ENCODE measurements around the gene ERMARD. TPM values are rescaled to one million over a fixed set of nuclear protein-coding genes. Genes with fewer than 3 reads are reported as not detected.

Gene ERMARD
- total RNA-seq, 4 donors from 2014 or later: 11.9 to 30.3 (median 20.2) TPM

GRCh38 chr6:169723991-169724493 lies 27.4 kb upstream of the ERMARD start:
- TF ChIP-seq, protein P1, sequence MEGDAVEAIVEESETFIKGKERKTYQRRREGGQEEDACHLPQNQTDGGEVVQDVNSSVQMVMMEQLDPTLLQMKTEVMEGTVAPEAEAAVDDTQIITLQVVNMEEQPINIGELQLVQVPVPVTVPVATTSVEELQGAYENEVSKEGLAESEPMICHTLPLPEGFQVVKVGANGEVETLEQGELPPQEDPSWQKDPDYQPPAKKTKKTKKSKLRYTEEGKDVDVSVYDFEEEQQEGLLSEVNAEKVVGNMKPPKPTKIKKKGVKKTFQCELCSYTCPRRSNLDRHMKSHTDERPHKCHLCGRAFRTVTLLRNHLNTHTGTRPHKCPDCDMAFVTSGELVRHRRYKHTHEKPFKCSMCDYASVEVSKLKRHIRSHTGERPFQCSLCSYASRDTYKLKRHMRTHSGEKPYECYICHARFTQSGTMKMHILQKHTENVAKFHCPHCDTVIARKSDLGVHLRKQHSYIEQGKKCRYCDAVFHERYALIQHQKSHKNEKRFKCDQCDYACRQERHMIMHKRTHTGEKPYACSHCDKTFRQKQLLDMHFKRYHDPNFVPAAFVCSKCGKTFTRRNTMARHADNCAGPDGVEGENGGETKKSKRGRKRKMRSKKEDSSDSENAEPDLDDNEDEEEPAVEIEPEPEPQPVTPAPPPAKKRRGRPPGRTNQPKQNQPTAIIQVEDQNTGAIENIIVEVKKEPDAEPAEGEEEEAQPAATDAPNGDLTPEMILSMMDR (IDR thresholded peaks at IDR 0.05): no peak
- peak; percentile 24 for ATAC-seq (ENCODE audit: low FRiP score)
- no peak for DNase-seq (ENCODE audit: low spot score)

DNA sequence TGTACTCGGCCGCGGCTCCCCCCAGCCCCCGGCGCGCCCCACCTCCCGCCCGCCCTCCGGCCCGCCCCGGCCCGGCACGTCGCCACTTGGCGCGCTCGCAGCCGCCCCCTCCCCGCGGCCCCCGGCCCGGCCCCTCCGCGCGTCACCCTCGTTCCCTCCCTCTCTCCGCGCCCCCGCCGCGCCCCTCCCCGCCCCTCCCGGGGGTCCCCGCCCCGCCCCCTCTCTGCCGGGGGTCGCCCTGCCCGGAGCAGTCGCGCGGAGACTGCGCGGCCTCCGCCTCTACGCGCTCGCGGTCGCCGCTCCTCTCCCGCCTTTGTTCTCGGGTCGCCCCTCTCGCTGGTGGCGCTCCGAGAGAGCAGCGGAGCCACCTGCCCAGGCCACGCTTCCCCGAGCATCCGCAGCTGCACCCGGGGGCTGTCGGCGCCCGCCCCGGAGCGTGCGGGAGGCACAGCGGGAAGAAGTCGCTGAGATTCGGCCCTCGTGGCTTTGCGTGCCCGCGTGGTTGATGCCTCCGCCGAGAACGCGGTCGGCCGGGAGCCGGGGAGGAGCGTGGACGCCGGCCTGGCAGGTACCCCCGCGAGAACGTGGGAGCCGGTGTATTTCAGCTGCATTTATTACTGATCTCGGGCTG lies 26.8 kb upstream of the ERMARD start, which contains the start of gene PHF10:
PHF10 (minus strand) TSS at position 7 of the 631 bp plus-strand sequence. CDS start 569 bp downstream, outside the sequence.
- ATAC-seq (ENCODE audit: low FRiP score) (peak; percentile 35), DNase-seq (ENCODE audit: low spot score) (no peak)
- TF ChIP-seq, protein P1 (IDR thresholded peaks at IDR 0.05): no peak

- peak; percentile 85 for ATAC-seq (ENCODE audit: low FRiP score)
- peak; percentile 73 for DNase-seq (ENCODE audit: low spot score)
Observed at GRCh38 chr6:169725125-169726048, 26.0 kb upstream of the ERMARD start.

GRCh38 chr6:169726049-169726400 lies 25.4 kb upstream of the ERMARD start:
- TF ChIP-seq, protein P1 (IDR thresholded peaks at IDR 0.05): no peak
- ATAC-seq (ENCODE audit: low FRiP score) (no peak), DNase-seq (ENCODE audit: low spot score) (no peak)

More at GRCh38 chr6:169725125-169726048, 26.0 kb upstream of the ERMARD start:
- TF ChIP-seq, protein P1 (IDR thresholded peaks at IDR 0.05): no peak

- TF ChIP-seq, protein P1 (IDR thresholded peaks at IDR 0.05): no peak
- ATAC-seq (ENCODE audit: low FRiP score) (no peak), DNase-seq (ENCODE audit: low spot score) (no peak)
Observed at GRCh38 chr6:169726963-169727362, 24.5 kb upstream of the ERMARD start.

DNA sequence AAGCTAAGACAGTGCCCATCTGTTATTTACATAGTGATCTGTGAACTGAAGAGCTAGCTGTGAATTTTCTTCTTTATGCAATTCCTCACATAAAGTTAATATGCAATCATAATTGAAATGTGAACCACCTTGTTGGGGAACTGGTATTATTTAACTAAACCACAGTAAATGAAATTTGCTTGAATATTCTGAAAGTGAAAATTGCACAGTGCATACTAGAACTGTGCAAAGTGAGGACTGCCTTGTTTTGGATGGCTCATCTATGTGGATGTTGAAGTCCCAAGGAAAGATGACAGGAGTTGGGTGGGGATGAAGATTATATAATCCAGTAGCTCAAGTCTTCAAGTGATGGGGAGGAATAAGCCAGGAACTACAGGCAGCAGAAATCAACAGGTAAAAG lies 21.5 kb upstream of the ERMARD start:
- no peak for ATAC-seq (ENCODE audit: low FRiP score)
- TF ChIP-seq, protein P1 (IDR thresholded peaks at IDR 0.05): no peak
- no peak for DNase-seq (ENCODE audit: low spot score)

Measured in omental fat pad (tissue), 4 donors.